Globus pallidus (tissue), 1 donor: ENCODE measurements around the gene GAK.

Experiments
- DNase-seq: peaks from one replicate; pipeline ENCODE4 v3.0.0-alpha.2; 2015; ENCODE audit warnings: low spot score

GAK gene

DNA sequence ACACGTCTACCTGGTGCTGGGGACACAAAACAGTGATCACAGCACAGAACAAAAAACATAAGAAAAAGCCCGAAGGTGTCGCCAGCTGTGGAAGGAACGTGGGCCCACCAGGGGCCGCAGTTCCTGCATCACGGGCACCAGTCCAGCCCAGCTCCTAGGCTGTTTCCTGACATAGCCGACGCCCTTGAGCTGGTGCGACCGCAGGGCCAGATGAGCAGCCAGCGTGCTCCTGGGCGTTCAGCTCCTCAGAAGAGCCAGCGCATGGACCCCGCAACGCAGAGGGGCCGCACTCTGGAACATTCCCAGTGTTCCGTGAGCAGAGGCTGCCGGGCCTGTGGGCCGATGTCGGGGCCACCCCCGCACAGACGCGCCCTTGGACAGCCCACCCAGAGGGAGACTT is 44.1 kb downstream of the GAK start:
- no peak for DNase-seq

GRCh38 chr4:887034-887763 is 44.9 kb downstream of the GAK start:
- DNase-seq: no peak

DNA sequence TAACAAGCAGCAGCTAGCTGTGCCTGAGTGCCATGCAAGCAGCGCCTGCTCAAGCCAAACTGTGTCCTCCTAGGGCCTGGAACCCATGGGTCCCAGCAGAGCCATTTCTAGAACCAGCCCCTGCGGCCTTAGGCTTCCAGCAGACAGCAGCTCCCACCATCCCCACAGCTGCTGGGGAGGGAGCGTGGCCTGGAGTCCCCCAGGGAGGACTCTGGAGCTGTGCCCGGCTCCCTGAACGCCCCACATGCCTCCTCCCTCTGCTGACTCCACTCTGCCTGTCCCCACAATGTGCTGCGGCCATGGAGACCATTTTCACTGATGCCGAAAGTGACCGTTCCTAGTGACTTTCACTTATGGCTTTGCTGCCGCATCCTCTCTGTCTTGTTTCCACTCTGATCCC is 45.9 kb downstream of the GAK start:
- no peak for DNase-seq

DNA sequence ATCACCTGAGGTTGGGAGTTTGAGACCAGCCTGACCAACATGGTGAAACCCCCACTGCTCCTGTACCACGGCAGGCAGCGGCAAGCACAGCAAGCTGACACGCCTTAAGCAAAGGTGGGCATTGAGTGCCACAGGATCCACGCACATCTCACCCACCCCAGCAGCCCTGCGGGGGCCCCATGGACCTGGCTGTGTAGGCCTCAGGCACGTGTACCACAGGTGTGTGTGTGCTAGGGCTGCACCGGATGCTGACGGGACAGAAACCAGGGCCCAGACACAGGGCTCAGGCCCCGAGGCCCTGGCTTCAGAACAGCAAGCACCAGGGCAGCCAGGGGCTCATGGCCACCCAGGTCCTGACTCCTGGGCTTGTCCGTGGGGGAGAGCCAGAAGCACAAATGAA is 46.8 kb downstream of the GAK start:
- DNase-seq: no peak

- DNase-seq: no peak
Measured at GRCh38 chr4:884896-885295, 47.2 kb downstream of the GAK start.

- no peak for DNase-seq
Measured at GRCh38 chr4:884259-884658, 47.9 kb downstream of the GAK start.

GRCh38 chr4:883377-884095 is 48.6 kb downstream of the GAK start:
- DNase-seq: no peak

DNA sequence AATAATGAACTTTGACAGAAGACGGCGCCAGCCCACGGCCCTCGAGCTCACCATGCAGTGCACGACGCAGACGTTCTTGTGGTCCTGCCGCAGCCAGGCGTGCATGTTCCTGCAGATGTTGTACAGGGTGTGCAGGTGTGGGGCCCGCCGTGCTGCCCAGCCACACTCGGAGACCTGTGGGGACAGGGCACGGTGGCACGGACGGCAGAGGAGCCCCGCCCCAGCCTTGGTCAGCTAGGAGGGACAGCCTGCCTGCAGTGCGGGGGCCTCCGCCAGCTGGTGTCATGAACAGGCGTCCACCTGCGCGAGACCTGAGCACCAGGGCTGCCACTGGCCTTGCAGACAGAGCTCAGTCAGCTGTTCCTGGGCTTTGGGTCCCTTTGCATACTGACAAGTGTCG is 49.5 kb downstream of the GAK start:
- no peak for DNase-seq

DNA sequence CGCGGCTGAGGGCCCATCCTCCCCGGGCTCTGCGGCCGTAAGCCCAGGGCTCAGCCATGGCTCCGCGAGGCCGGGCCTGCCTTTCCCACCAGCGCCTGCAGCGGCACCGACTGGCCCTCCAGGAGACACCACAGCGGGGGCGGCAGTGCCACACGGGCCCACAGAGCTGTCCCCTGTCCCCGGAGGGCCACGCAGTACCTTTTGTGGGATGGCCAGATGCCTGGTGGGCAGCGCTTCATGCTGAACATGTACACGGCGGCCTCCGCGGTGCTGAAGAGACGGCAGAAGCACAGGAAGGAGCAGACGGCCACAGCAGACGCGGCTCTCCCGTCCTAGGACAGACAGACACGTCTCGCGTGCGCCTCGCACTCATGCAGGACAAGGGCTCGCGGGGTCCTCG is 50.4 kb downstream of the GAK start:
- DNase-seq: no peak

GRCh38 chr4:880684-881405 is 51.3 kb downstream of the GAK start:
- DNase-seq: no peak

DNA sequence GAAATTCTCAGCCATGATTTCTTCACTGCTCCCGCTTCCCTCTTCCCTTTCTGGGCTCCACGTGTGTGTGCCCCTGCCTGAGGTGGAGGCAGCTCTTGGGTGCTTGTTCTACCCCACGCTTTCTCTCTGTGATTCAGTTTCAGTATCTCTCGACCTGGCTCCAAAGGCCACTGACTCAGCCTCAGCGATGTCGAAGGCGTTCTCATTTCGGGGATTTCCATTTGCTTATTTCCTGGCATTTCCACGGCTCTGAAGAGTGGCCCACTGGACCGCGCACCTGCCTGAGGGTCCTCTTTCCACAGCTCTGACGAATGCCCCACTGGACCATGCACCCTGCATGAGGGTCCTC is 52.4 kb downstream of the GAK start:
- no peak for DNase-seq

GRCh38 chr4:878796-879728 is 53.1 kb downstream of the GAK start:
- no peak for DNase-seq

GRCh38 chr4:877502-877901 is 54.6 kb downstream of the GAK start:
- DNase-seq: no peak

DNA sequence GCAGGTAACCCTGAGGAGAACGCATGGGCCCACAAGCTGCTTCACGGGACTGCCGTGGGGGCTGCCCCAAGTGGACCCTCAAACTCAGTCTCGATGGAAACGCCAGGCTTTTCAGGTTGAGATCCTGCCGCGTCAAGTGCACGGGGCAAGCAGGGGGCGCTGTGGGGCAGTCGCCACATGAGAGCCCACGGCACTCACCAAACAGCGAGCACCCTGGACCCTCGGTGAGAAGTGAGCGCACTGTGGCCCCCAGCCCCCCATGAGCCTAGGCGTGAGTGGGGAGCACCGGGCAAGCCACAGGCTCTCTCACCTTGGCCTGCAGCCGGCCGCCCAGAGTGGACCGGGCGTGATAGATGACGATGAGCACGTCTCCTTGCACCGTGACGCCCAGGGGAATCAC is 55.3 kb downstream of the GAK start:
- no peak for DNase-seq

- no peak for DNase-seq
Measured at GRCh38 chr4:875818-876423, 56.2 kb downstream of the GAK start.

- no peak for DNase-seq
Measured at GRCh38 chr4:874971-875817, 56.9 kb downstream of the GAK start.

GRCh38 chr4:874056-874455 is 58.1 kb downstream of the GAK start:
- no peak for DNase-seq

- DNase-seq: peak; percentile 16
Measured at GRCh38 chr4:872241-872981, 59.7 kb downstream of the GAK start.

DNA sequence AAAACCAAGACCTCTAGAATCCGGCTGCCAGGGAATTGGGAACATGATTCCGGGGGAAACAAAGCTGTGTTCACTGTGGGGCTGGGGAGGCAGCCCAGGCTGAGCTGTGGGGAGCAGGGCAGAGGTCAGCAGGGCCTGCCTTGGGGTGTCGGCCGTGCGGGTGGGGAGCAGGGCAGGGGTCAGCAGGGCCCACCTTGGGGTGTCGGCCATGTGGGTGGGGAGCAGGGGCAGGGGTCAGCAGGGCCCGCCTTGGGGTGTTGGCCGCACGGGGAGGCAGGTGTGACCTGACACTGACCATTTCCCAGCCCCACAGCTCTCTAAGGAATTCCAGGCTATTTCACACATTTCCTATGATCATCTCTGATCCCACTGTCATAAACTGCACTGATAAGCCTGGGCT is 60.6 kb downstream of the GAK start:
- no peak for DNase-seq

DNA sequence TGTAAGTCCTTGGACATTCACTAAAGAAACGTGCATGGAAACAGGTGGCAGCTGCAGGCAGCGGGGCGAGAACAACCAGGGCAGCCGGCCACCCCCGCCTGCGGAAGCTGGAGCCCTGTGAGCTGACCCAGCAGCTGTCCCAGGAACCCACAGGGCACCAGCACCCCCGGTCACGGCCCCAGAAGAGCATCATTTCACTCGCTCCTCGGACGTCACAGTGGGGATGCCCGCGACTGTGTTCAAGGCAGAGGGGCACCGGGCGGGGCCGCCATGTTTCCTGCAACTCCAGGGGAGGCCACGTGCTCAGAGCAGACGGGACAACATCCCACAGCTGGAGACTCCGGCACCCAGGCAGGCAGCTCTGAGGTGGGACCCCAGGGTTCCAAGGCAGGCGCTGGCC is 61.2 kb downstream of the GAK start:
- no peak for DNase-seq
